ENCODE data around the gene RFX8.
"Not testable (repeated sequence)": the region's sequence is repeated elsewhere in the genome, so short reads cannot be mapped to it uniquely, and the experiment has no call there.

RFX8 gene

GRCh38 chr2:101371636-101372035 lies 103.3 kb downstream of the RFX8 start:
- no peak for DNase-seq

- DNase-seq, result no peak
These were observed 105.8 kb downstream of the RFX8 start for GRCh38 chr2:101369100-101369499.

GRCh38 chr2:101368376-101368775 lies 106.5 kb downstream of the RFX8 start:
- DNase-seq, result no peak

- DNase-seq, result no peak
These were observed 107.4 kb downstream of the RFX8 start for GRCh38 chr2:101367508-101367907.

- no peak for DNase-seq
These were observed 110.0 kb downstream of the RFX8 start for GRCh38 chr2:101364878-101365277.

GRCh38 chr2:101362777-101363176 lies 112.1 kb downstream of the RFX8 start:
- no peak for DNase-seq

GRCh38 chr2:101362316-101362715 lies 112.6 kb downstream of the RFX8 start:
- DNase-seq, result no peak

- no peak for DNase-seq
These were observed 113.4 kb downstream of the RFX8 start for GRCh38 chr2:101361522-101361921.

GRCh38 chr2:101361121-101361520 lies 113.8 kb downstream of the RFX8 start:
- no peak for DNase-seq

- no peak for DNase-seq
These were observed 114.7 kb downstream of the RFX8 start for GRCh38 chr2:101360232-101360631.

- DNase-seq, result no peak
These were observed 115.4 kb downstream of the RFX8 start for GRCh38 chr2:101359410-101359954.

- DNase-seq, result no peak
These were observed 117.5 kb downstream of the RFX8 start for GRCh38 chr2:101357376-101357775.

- DNase-seq, result no peak
These were observed 118.4 kb downstream of the RFX8 start for GRCh38 chr2:101356521-101356920.

- DNase-seq, result no peak
These were observed 118.9 kb downstream of the RFX8 start for GRCh38 chr2:101356055-101356454.

GRCh38 chr2:101355401-101356054 lies 119.4 kb downstream of the RFX8 start:
- no peak for DNase-seq

GRCh38 chr2:101354420-101355311 lies 120.2 kb downstream of the RFX8 start:
- DNase-seq, result no peak

- not testable (repeated sequence) for DNase-seq
These were observed 122.3 kb downstream of the RFX8 start for GRCh38 chr2:101352631-101353030.

GRCh38 chr2:101351207-101351606 lies 123.7 kb downstream of the RFX8 start:
- DNase-seq, result no peak

- no peak for DNase-seq
These were observed 124.8 kb downstream of the RFX8 start for GRCh38 chr2:101349893-101350662.

- DNase-seq, result no peak
These were observed 126.0 kb downstream of the RFX8 start for GRCh38 chr2:101348883-101349282.
